Measurements from ENCODE around the gene TNIP3.

The TNIP3 gene

GRCh38 chr4:121119715-121120114, 44.4 kb downstream of the TNIP3 start:
- no peak for DNase-seq (ENCODE audit: extremely low read depth, low read depth)
- TF ChIP-seq, protein P1, sequence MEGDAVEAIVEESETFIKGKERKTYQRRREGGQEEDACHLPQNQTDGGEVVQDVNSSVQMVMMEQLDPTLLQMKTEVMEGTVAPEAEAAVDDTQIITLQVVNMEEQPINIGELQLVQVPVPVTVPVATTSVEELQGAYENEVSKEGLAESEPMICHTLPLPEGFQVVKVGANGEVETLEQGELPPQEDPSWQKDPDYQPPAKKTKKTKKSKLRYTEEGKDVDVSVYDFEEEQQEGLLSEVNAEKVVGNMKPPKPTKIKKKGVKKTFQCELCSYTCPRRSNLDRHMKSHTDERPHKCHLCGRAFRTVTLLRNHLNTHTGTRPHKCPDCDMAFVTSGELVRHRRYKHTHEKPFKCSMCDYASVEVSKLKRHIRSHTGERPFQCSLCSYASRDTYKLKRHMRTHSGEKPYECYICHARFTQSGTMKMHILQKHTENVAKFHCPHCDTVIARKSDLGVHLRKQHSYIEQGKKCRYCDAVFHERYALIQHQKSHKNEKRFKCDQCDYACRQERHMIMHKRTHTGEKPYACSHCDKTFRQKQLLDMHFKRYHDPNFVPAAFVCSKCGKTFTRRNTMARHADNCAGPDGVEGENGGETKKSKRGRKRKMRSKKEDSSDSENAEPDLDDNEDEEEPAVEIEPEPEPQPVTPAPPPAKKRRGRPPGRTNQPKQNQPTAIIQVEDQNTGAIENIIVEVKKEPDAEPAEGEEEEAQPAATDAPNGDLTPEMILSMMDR (IDR thresholded peaks at IDR 0.05; ENCODE audit: low read depth, low read length): no peak

DNA sequence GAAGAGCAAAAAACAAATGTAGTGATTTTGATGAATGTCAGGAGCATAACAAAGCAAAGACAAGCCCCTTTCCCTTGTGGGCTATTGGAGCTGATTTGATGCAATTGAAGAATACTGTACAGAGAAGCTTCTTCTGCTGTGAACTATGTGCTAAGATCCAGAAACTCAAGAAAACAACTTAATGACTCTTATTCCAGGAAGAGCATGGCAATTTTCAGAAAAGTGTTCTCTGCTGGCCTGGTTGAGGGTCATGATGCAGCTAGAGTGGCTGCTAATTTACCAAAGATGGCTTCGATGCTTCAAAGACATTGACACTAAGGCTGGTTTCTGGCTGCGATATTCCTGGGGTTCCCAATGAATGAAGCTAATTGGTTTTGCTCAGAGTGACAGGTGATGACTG, 45.8 kb downstream of the TNIP3 start:
- TF ChIP-seq, protein P1 (IDR thresholded peaks at IDR 0.05; ENCODE audit: low read depth, low read length): no peak
- DNase-seq (ENCODE audit: extremely low read depth, low read depth): no peak

DNA sequence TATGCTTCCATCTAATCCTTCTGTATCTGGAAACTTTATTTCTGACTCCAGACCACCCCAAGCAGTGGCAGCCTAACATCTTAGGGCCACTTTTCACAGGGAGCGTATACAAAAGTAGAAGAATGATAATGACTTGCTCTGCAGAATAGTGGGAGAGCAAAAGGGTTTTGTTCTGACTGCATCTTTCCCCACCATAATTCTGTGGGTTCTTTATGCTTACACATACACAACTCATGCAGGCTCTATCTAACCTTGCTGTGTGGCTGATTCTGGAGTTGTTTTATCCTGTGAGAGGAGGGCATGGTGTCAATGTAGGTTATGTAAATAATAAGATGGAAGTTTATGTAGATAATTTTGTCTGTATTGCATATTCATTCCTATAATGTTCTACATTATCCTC, 49.4 kb downstream of the TNIP3 start:
- TF ChIP-seq, protein P1 (IDR thresholded peaks at IDR 0.05; ENCODE audit: low read depth, low read length): no peak
- no peak for DNase-seq (ENCODE audit: extremely low read depth, low read depth)

DNA sequence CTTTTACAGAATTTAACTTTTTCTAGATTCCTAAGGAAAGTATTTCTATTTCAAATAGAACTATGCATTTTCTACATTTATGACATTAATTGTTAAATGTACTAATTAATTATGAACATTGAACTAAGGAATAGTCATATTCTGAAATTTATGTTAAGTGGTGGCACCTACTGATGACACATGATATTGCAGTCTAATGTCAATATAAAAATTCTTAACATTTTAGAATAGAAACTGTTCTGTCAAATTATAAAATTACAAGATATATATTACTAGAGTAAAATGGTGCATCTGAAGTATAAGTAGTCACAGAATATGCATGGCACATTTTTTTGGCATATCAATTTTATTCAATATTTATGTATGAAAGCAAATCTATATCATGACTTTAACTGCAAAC, 51.6 kb downstream of the TNIP3 start:
- TF ChIP-seq, protein P1 (IDR thresholded peaks at IDR 0.05; ENCODE audit: low read depth, low read length): peak; percentile 31
- no peak for DNase-seq (ENCODE audit: extremely low read depth, low read depth)

- no peak for DNase-seq (ENCODE audit: extremely low read depth, low read depth)
- TF ChIP-seq, protein P1 (IDR thresholded peaks at IDR 0.05; ENCODE audit: low read depth, low read length): no peak
Measured at GRCh38 chr4:121108557-121108956, 55.6 kb downstream of the TNIP3 start.

DNA sequence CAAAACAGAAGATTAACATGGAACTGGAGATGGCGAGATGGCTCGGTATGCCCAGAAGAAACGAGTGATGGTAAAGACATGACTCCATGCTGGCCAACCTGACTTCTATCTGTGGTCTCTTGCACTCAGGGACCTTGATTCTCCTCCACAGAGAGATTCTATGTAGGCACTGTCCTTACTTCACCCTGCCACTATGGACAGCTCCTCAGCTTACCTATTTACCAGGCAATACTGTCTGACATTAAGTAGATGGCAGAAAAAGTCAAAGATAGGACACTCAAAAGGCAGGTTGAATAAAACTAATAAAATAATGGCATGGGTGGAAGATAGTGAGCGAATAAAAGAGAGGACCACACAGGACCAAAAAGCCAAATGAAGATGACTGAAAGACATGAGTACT, 56.6 kb downstream of the TNIP3 start:
- TF ChIP-seq, protein P1 (IDR thresholded peaks at IDR 0.05; ENCODE audit: low read depth, low read length): no peak
- no peak for DNase-seq (ENCODE audit: extremely low read depth, low read depth)

- no peak for DNase-seq (ENCODE audit: extremely low read depth, low read depth)
Measured at GRCh38 chr4:121100093-121100775, 63.9 kb downstream of the TNIP3 start.

More at GRCh38 chr4:121100093-121100775, 63.9 kb downstream of the TNIP3 start:
- TF ChIP-seq, protein P1 (IDR thresholded peaks at IDR 0.05; ENCODE audit: low read depth, low read length): no peak
